Neural cell (in vitro differentiated cells): Measurements from ENCODE around the gene ITGA3. TPM values are rescaled to one million over a fixed set of nuclear protein-coding genes. Genes with fewer than 3 reads are reported as not detected.

Experiments
- H2AFZ ChIP-seq: fragments of 200-600, 300-800 bp; sonication (generic), shearing (Covaris generic); 2 replicates; pipeline ENCODE4 v1.6.0; 2014; ENCODE audit warnings: low read depth, mild to moderate bottlenecking, antibody characterized with exemption, low read length, moderate library complexity
- H3F3A ChIP-seq: fragments of 200-600 bp; shearing (Covaris generic); 2 replicates; pipeline ENCODE4 v1.6.1; 2016; ENCODE audit warnings: mild to moderate bottlenecking, moderate library complexity, mixed read lengths, antibody characterized with exemption, low read length; ENCODE audit not compliant: insufficient read depth, poor library complexity, severe bottlenecking
- H3K27ac ChIP-seq: fragments of 200-600, 300-800 bp; sonication (generic), shearing (Covaris generic); 2 replicates; pipeline ENCODE4 v1.5.1; 2014; ENCODE audit warnings: mild to moderate bottlenecking, low read length, moderate library complexity
- H3K27me3 ChIP-seq: fragments of 300-800, 200-600 bp; sonication (generic), shearing (Covaris generic); 2 replicates; pipeline ENCODE4 v1.6.0; 2014; ENCODE audit warnings: mild to moderate bottlenecking, low read depth, low read length, moderate library complexity; ENCODE audit not compliant: insufficient read depth
- H3K36me3 ChIP-seq: fragments of 300-800, 200-600 bp; sonication (generic), shearing (Covaris generic); 2 replicates; pipeline ENCODE4 v1.5.1; 2014; ENCODE audit warnings: mild to moderate bottlenecking, antibody characterized with exemption, low read length, moderate library complexity; ENCODE audit not compliant: insufficient read depth
- H3K4me2 ChIP-seq: fragments of 300-800, 200-600 bp; sonication (generic), shearing (Covaris generic); 2 replicates; pipeline ENCODE4 v1.6.0; 2014; ENCODE audit warnings: mild to moderate bottlenecking, low read length
- H3K4me3 ChIP-seq: fragments of 300-800, 200-600 bp; sonication (generic), shearing (Covaris generic); 2 replicates; pipeline ENCODE4 v1.5.1; 2014; ENCODE audit warnings: mild to moderate bottlenecking, low read length, moderate library complexity
- H3K79me2 ChIP-seq: fragments of 200-600 bp; shearing (Covaris generic); replicated peaks from 2 replicates; pipeline ENCODE4 v1.6.0; 2014; ENCODE audit warnings: mild to moderate bottlenecking, low read length, moderate library complexity; ENCODE audit not compliant: insufficient read depth
- H3K9ac ChIP-seq: fragments of 300-800, 200-600 bp; sonication (generic), shearing (Covaris generic); 2 replicates; pipeline ENCODE4 v1.6.1; 2016; ENCODE audit warnings: mild to moderate bottlenecking, low read length, mixed read lengths
- H3K9me2 ChIP-seq: fragments of 200-600 bp; shearing (Covaris generic); 2 replicates; pipeline ENCODE4 v1.6.1; 2016; ENCODE audit warnings: mild to moderate bottlenecking, low read length, mixed read lengths; ENCODE audit not compliant: insufficient read depth
- H3K9me3 ChIP-seq: fragments of 200-600, 300-800 bp; sonication (generic), shearing (Covaris generic); 2 replicates; pipeline ENCODE4 v1.6.1; 2016; ENCODE audit warnings: mild to moderate bottlenecking, mixed run types, low read length, moderate library complexity, mixed read lengths
- H4K20me1 ChIP-seq: fragments of 200-600 bp; shearing (Covaris generic); 2 replicates; pipeline ENCODE4 v1.6.1; 2016; ENCODE audit warnings: mild to moderate bottlenecking, mixed run types; ENCODE audit not compliant: insufficient read depth
- CTCF ChIP-seq: fragments of 450-650 bp; IDR thresholded peaks from 2 replicates; pipeline ENCODE4 v1.5.1; 2014; ENCODE audit warnings: antibody characterized with exemption, mild to moderate bottlenecking, moderate library complexity; ENCODE audit not compliant: poor library complexity, severe bottlenecking
- EP300 ChIP-seq: fragments of 450-650 bp; conservative IDR thresholded peaks from 2 replicates; pipeline ENCODE4 v1.6.1; 2014; ENCODE audit warnings: antibody characterized with exemption, mild to moderate bottlenecking, moderate library complexity; ENCODE audit not compliant: poor library complexity, severe bottlenecking
- EZH2 ChIP-seq: fragments of 200-600, 300-800 bp; shearing (Covaris generic), sonication (generic); IDR thresholded peaks from 2 replicates; pipeline ENCODE4 v1.6.1; 2014; ENCODE audit warnings: antibody characterized with exemption, low read length, borderline replicate concordance, mild to moderate bottlenecking; ENCODE audit not compliant: insufficient read depth, poor library complexity, severe bottlenecking
- MXI1 ChIP-seq: fragments of 450-650 bp; conservative IDR thresholded peaks from 2 replicates; pipeline ENCODE4 v1.6.1; 2014; ENCODE audit warnings: antibody characterized with exemption, mild to moderate bottlenecking; ENCODE audit not compliant: poor library complexity, severe bottlenecking
- POLR2AphosphoS5 ChIP-seq: IDR thresholded peaks from 2 replicates; pipeline ENCODE4 v1.6.1; 2012
- RAD21 ChIP-seq: fragments of 450-650 bp; conservative IDR thresholded peaks from 2 replicates; pipeline ENCODE4 v1.6.1; 2014; ENCODE audit warnings: antibody characterized with exemption, mild to moderate bottlenecking, moderate library complexity
- REST ChIP-seq: IDR thresholded peaks from 2 replicates; pipeline ENCODE4 v1.6.1; 2012; ENCODE audit warnings: borderline replicate concordance
- SMC3 ChIP-seq: fragments of 450-650 bp; conservative IDR thresholded peaks from 2 replicates; pipeline ENCODE4 v1.6.1; 2014; ENCODE audit warnings: antibody characterized with exemption, mild to moderate bottlenecking, moderate library complexity; ENCODE audit not compliant: poor library complexity
- TAF1 ChIP-seq: IDR thresholded peaks from 2 replicates; pipeline ENCODE4 v1.6.1; 2012; ENCODE audit warnings: low read depth
- polyA plus RNA-seq: library from polyadenylated mRNA; depleted of rRNA; stranded (reverse); fragments of >200 nt; gene quantifications from 2 replicates; pipeline ENCODE4 v1.2.3, GENCODE V29; 2014

Gene ITGA3
- polyA plus RNA-seq, 1 donor from 2014 or later = 33.0 TPM

GRCh38 chr17:50015146-50015545 lies 40.8 kb upstream of the ITGA3 start:
- Histone ChIP-seq H4K20me1 (no peaks in the 10 kb centered on the region), H3F3A (no peaks in the 10 kb centered on the region), H3K27ac (no peak overlapping the region), H3K9ac (no peak overlapping the region), H2AFZ (no peak overlapping the region), H3K4me3 (no peak overlapping the region), H3K36me3 (no peaks in the 10 kb centered on the region), H3K9me2 (no peaks in the 10 kb centered on the region), H3K27me3 (no peaks in the 10 kb centered on the region), H3K4me2 (no peak overlapping the region), H3K79me2 (no peaks in the 10 kb centered on the region), H3K9me3 (peaks cover 4% of the 10 kb centered on the region)
- TF ChIP-seq RAD21 = no peak
- TF ChIP-seq MXI1 = no peak
- TF ChIP-seq EZH2 = no peak
- no peak for TF ChIP-seq POLR2AphosphoS5

- Histone ChIP-seq H3K79me2 (no peaks in the 10 kb centered on the region), H3K27ac (no peak overlapping the region), H3K9me3 (peaks cover 4% of the 10 kb centered on the region), H3K9me2 (no peaks in the 10 kb centered on the region), H3K4me3 (no peak overlapping the region), H3K36me3 (no peaks in the 10 kb centered on the region), H3K27me3 (no peaks in the 10 kb centered on the region), H3K4me2 (no peak overlapping the region), H3F3A (no peaks in the 10 kb centered on the region), H2AFZ (no peak overlapping the region), H4K20me1 (no peaks in the 10 kb centered on the region), H3K9ac (no peak overlapping the region)
- TF ChIP-seq SMC3 (no peak), CTCF (no peak), REST (no peak), POLR2AphosphoS5 (no peak), EZH2 (no peak), RAD21 (no peak), EP300 (no peak), TAF1 (no peak), MXI1 (no peak)
Measured at GRCh38 chr17:50018909-50019308, 37.0 kb upstream of the ITGA3 start.
